ENCODE measurements around the gene GPR37L1.
"Not testable (repeated sequence)": the region's sequence is repeated elsewhere in the genome, so short reads cannot be mapped to it uniquely, and the experiment has no call there.

Gene GPR37L1

GRCh38 chr1:202140833-202141232 is 18.1 kb downstream of the GPR37L1 start:
- Histone ChIP-seq H3K4me1 (ENCODE audit: low read depth, poor library complexity, severe bottlenecking) (peaks cover 20% of the 10 kb centered on the region), H3K4me3 (IDR thresholded peaks at IDR 0.05; ENCODE audit: insufficient read depth, low read depth, low read length) (no peak overlapping the region), H3K4me2 (no peak overlapping the region), H3K9ac (no peak overlapping the region), H2AFZ (ENCODE audit: low read depth) (no peak overlapping the region), H4K20me1 (ENCODE audit: insufficient read depth) (no peaks in the 10 kb centered on the region), H3K27ac (no peak overlapping the region), H3K79me2 (ENCODE audit: insufficient read depth, low read depth) (peaks cover 49% of the 10 kb centered on the region), H3K36me3 (ENCODE audit: insufficient read depth) (no peaks in the 10 kb centered on the region), H3K27me3 (ENCODE audit: insufficient read depth, low read depth) (no peaks in the 10 kb centered on the region)
- TF ChIP-seq, protein P1, sequence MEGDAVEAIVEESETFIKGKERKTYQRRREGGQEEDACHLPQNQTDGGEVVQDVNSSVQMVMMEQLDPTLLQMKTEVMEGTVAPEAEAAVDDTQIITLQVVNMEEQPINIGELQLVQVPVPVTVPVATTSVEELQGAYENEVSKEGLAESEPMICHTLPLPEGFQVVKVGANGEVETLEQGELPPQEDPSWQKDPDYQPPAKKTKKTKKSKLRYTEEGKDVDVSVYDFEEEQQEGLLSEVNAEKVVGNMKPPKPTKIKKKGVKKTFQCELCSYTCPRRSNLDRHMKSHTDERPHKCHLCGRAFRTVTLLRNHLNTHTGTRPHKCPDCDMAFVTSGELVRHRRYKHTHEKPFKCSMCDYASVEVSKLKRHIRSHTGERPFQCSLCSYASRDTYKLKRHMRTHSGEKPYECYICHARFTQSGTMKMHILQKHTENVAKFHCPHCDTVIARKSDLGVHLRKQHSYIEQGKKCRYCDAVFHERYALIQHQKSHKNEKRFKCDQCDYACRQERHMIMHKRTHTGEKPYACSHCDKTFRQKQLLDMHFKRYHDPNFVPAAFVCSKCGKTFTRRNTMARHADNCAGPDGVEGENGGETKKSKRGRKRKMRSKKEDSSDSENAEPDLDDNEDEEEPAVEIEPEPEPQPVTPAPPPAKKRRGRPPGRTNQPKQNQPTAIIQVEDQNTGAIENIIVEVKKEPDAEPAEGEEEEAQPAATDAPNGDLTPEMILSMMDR (conservative IDR thresholded peaks at IDR 0.05; ENCODE audit: low read depth, low read length): no peak

DNA sequence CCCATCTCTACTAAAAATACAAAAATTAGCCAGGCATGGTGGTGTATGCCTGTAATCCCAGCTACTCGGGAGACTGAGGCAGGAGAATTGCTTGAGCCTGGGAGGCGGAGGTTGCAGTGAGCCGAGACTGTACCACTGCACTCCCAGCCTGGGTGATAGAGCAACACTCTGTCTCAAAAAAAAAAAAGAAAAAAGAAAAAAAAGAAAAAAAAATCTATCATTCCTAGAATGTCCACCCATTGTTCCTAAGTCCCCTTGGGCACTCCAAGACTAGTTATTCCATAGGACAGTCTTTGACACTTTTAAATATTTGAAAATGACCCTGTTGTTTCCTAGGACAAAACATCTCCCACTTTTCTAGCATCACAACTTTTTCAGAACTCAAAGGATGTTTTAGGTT is 18.8 kb downstream of the GPR37L1 start:
- not testable (repeated sequence) for H3K36me3 ChIP-seq (ENCODE audit: insufficient read depth); H3K9ac ChIP-seq; H3K27ac ChIP-seq; H4K20me1 ChIP-seq (ENCODE audit: insufficient read depth); H3K27me3 ChIP-seq (ENCODE audit: insufficient read depth, low read depth); H3K4me2 ChIP-seq; H3K4me3 ChIP-seq (IDR thresholded peaks at IDR 0.05; ENCODE audit: insufficient read depth, low read depth, low read length); H2AFZ ChIP-seq (ENCODE audit: low read depth)
- peaks cover 49% of the 10 kb centered on the region for H3K79me2 ChIP-seq (ENCODE audit: insufficient read depth, low read depth)
- peaks cover 22% of the 10 kb centered on the region for H3K4me1 ChIP-seq (ENCODE audit: low read depth, poor library complexity, severe bottlenecking)

DNA sequence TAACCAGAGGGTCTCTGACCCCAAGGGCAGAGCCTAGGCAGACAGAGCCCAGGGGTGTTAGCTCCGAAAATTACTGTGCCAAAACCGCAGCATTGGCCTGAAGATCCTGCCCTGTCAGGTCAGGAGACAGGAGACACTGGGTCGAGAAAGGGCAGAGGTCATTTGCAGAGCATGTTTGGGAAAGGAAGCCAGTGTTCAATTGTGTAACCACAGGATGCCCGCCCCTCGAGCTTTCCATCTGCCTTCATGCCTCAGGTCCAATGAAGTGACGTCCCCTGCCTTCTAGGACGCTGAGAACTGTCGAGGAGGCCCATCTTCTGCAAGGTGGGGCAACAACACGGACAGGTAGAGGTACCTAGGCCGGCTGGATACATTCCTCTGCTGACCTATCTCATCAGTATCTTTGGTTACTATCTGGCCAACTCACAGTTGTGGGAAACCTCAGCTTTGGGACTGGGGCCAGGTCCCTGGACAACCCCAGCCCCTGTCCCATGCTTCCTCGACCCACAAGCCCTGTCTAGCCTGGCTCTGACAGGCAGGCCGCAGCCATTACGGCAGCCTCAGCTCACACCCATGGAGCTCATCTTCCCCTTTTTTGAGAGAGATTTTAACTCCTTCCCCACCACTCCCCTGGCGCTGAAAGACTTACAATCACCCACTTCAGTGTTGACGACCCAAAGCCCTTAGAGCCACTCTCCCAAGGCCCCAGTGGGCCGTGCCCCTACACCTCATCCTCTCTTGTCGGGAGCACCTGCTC is 20.5 kb downstream of the GPR37L1 start:
- H3K36me3 ChIP-seq (ENCODE audit: insufficient read depth): no peaks in the 10 kb centered on the region
- TF ChIP-seq, protein P1 (conservative IDR thresholded peaks at IDR 0.05; ENCODE audit: low read depth, low read length): no peak
- H2AFZ ChIP-seq (ENCODE audit: low read depth): peak overlapping the region; percentile 97
- H3K9ac ChIP-seq: peak overlapping the region; percentile 92
- H3K27me3 ChIP-seq (ENCODE audit: insufficient read depth, low read depth): no peaks in the 10 kb centered on the region
- H3K4me3 ChIP-seq (IDR thresholded peaks at IDR 0.05; ENCODE audit: insufficient read depth, low read depth, low read length): peak overlapping the region; percentile 91
- no peaks in the 10 kb centered on the region for H4K20me1 ChIP-seq (ENCODE audit: insufficient read depth)
- H3K27ac ChIP-seq: peak overlapping the region; percentile 29
- peaks cover 22% of the 10 kb centered on the region for H3K4me1 ChIP-seq (ENCODE audit: low read depth, poor library complexity, severe bottlenecking)
- H3K79me2 ChIP-seq (ENCODE audit: insufficient read depth, low read depth): peaks cover 48% of the 10 kb centered on the region
- peak overlapping the region; percentile 90 for H3K4me2 ChIP-seq

GRCh38 chr1:202143768-202144401 is 21.2 kb downstream of the GPR37L1 start:
- no peaks in the 10 kb centered on the region for H3K36me3 ChIP-seq (ENCODE audit: insufficient read depth)
- peaks cover 41% of the 10 kb centered on the region for H3K79me2 ChIP-seq (ENCODE audit: insufficient read depth, low read depth)
- H4K20me1 ChIP-seq (ENCODE audit: insufficient read depth): no peaks in the 10 kb centered on the region
- peaks cover 22% of the 10 kb centered on the region for H3K4me1 ChIP-seq (ENCODE audit: low read depth, poor library complexity, severe bottlenecking)
- H2AFZ ChIP-seq (ENCODE audit: low read depth): peak overlapping the region; percentile 97
- H3K4me2 ChIP-seq: peak overlapping the region; percentile 90
- no peaks in the 10 kb centered on the region for H3K27me3 ChIP-seq (ENCODE audit: insufficient read depth, low read depth)
- H3K4me3 ChIP-seq (IDR thresholded peaks at IDR 0.05; ENCODE audit: insufficient read depth, low read depth, low read length): peak overlapping the region; percentile 91
- TF ChIP-seq, protein P1 (conservative IDR thresholded peaks at IDR 0.05; ENCODE audit: low read depth, low read length): no peak
- peak overlapping the region; percentile 92 for H3K9ac ChIP-seq
- H3K27ac ChIP-seq: peak overlapping the region; percentile 29

Measured in KMS-11 (cell line).